GM13977 (cell line): ENCODE measurements around the gene RAB7A.

Experiments
- DNase-seq: peaks from one replicate; pipeline ENCODE4 v3.0.0; 2012; ENCODE audit warnings: low spot score
- in situ Hi-C: fragments of 300-500 bp; cut with MboI; formaldehyde crosslinking; loops from one replicate; pipeline ENCODE4 v1.12.0; 2022; ENCODE audit warnings: low sequenced_read_pairs, low pct_unique_long_range_greater_than_20kb, mixed read lengths, inconsistent platforms; ENCODE audit not compliant: unreplicated experiment
- TF ChIP-seq, protein P1 (sequence below): IDR thresholded peaks from 2 replicates; pipeline ENCODE4 v1.5.1; 2012; ENCODE audit warnings: mild to moderate bottlenecking, control low read depth; ENCODE audit not compliant: insufficient read depth; ENCODE audit errors: extremely low read depth, missing control alignments

The RAB7A gene

DNA sequence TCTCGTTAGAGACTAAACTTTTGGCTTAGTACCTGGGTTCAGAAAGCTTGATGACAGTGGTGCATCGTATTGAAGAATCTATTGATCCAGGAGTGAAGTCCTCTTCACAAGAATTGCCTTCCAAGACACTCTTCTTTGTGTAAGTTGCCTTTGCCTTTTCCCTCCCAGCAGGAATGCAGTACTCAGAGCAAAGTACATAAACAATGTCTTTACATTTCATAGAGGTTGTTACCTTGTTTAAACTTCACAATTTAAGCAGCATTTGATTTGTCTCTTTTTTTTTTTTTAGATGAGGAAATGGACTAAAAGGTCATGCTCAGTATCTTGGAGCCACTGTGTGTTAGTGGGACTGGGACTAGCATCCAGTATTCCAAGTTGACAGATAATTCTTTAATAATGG lies 9.9 kb downstream of the RAB7A start:
- TF ChIP-seq, protein P1, sequence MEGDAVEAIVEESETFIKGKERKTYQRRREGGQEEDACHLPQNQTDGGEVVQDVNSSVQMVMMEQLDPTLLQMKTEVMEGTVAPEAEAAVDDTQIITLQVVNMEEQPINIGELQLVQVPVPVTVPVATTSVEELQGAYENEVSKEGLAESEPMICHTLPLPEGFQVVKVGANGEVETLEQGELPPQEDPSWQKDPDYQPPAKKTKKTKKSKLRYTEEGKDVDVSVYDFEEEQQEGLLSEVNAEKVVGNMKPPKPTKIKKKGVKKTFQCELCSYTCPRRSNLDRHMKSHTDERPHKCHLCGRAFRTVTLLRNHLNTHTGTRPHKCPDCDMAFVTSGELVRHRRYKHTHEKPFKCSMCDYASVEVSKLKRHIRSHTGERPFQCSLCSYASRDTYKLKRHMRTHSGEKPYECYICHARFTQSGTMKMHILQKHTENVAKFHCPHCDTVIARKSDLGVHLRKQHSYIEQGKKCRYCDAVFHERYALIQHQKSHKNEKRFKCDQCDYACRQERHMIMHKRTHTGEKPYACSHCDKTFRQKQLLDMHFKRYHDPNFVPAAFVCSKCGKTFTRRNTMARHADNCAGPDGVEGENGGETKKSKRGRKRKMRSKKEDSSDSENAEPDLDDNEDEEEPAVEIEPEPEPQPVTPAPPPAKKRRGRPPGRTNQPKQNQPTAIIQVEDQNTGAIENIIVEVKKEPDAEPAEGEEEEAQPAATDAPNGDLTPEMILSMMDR = no peak
- no peak for DNase-seq
- in situ Hi-C loops = no loop called here

DNA sequence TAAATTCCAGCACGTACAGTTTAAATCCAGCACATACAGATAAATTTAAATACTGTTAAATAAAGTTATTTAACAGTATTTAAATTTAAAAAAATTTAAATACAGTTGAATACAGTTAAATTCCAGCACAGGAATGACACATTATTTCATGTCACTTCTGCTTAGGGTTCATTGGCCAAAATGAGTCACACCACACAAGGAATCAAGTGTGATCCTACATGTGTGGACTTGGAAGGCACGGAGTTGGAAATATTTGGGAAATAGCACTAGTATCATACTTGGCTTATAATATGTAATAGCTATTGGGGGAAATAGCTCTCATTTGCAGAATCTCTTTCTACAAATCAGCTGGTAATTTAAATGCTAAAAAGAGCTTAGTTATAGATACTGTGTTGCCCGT lies 10.6 kb downstream of the RAB7A start:
- TF ChIP-seq, protein P1 = no peak
- in situ Hi-C loops = no loop called here
- no peak for DNase-seq

DNA sequence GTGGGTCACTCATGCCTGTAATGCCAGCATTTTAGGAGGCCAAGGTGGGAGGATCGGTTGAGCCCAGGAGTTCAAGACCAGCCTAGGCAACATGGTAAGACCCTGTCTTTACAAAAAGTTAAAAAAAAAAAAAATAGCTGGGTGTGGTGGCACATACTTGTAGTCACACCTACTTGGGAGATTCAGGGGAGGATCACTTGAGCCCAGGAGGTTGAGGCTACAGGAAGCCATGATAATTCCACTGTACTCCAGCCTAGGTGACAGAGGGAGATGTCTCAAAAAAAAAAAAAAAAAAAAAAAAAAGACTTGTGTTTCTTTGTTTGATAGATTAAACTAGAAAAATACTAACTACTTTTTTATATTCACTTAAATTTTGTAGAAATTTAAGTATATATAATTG lies 14.6 kb downstream of the RAB7A start:
- TF ChIP-seq, protein P1 = no peak
- DNase-seq = no peak
- in situ Hi-C loops = no loop called here

DNA sequence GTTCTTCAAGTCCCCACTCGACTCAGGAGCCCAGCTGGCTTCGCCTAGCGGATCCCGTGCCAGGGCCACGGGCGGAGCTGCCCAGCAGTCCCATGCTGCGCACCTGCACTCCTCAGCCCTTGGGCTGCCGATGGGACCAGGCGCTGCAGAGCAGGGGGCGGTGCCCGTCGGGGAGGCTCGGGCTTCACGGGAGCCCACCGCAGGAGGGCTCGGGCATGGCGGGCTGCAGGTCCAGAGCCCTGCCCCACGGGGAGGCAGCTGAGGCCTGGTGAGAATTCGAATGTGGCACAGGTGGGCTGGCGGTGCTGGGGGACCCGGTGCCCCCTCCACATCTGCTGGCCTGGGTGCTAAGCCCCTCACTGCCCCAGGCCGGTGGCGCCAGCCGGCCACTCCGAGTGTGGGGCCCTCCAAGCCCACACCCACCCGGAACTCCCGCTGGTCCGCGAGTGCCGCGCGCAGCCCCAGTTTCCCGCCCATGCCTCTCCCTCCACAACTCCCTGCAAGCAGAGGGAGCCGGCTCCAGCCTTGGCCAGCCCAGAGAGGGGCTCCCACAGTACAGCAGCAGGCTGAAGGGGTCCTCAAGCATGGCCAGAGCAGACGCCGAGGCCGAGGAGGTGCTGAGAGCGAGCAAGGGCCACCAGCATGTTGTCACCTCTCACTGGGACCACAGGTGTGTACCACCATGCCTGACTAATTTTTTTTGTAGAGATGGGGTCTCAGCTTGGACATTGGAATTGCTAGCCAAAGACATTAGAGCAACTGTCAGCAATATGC lies 17.0 kb downstream of the RAB7A start:
- no peak for DNase-seq
- TF ChIP-seq, protein P1 = no peak
- in situ Hi-C loops = no loop called here

DNA sequence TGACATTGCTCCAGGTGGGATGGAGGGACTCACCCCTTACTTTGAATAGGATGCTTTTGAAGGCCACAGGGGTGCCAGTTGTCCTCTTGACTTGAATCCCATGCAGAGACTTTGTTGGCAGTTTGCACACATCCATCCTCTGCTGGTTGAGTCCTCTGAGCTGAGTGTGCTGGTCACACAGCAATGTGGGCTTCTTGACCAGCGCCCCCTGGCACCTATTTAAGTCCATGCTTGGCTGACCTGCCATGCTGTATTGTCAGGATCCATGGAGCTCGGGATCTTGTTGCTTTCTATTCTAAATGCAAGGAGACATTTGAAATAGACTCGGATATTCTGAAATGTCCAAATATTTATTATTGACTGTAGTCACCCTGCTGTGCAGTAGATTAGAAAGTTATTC lies 19.8 kb downstream of the RAB7A start:
- TF ChIP-seq, protein P1 = no peak

DNA sequence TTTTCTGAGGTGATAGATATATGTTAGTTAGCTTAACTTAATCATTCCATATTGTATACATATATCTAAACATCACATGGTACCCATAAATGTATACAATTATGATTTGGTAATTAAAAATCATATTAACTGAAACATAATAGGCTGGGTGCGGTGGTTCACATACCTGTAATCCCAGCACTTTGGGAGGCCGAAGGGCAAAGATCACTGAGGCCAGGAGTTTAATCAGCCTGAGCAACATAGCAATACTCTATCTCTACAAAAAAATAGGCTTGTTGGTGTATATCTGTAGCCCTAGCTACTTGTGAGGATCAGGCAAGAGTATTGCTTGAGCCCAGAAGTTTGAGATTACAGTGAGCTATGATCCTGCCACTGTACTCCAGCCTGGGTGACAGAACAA lies 20.9 kb downstream of the RAB7A start:
- in situ Hi-C loops = no loop called here
- DNase-seq = no peak
- TF ChIP-seq, protein P1 = no peak

More for the DNA sequence above, 19.8 kb downstream of the RAB7A start:
- DNase-seq = no peak
- in situ Hi-C loops = no loop called here
